ENCODE results near the gene COLGALT1.
"Not testable (repeated sequence)": the region's sequence is repeated elsewhere in the genome, so short reads cannot be mapped to it uniquely, and the experiment has no call there.

Gene COLGALT1

DNA sequence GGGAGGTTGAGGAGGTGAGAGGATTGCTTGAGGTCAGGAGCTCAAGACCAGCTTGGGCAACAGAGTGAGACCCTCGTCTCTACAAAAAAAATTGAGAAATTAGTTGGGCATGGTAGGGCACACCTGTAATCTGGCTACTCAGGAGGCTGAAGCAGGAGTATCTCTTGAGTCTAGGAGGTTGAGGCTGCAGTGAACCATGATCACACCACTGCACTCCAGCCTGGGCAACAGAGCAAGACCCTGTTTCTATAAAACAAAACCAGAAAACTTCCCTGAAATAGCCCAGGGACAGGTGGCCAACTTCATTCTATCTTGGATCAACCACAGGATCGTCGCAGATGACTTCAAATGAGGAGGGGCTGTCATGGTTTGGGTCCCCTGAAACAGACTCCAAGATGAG is 28.7 kb downstream of the COLGALT1 start:
- TF ChIP-seq, protein P1, sequence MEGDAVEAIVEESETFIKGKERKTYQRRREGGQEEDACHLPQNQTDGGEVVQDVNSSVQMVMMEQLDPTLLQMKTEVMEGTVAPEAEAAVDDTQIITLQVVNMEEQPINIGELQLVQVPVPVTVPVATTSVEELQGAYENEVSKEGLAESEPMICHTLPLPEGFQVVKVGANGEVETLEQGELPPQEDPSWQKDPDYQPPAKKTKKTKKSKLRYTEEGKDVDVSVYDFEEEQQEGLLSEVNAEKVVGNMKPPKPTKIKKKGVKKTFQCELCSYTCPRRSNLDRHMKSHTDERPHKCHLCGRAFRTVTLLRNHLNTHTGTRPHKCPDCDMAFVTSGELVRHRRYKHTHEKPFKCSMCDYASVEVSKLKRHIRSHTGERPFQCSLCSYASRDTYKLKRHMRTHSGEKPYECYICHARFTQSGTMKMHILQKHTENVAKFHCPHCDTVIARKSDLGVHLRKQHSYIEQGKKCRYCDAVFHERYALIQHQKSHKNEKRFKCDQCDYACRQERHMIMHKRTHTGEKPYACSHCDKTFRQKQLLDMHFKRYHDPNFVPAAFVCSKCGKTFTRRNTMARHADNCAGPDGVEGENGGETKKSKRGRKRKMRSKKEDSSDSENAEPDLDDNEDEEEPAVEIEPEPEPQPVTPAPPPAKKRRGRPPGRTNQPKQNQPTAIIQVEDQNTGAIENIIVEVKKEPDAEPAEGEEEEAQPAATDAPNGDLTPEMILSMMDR (IDR thresholded peaks at IDR 0.05; ENCODE audit: control insufficient read depth, insufficient read depth, low read depth, low read length, missing control alignments) = no peak
- H3K4me3 ChIP-seq (ENCODE audit: control insufficient read depth, low read depth, low read length) = no peak overlapping the region
- DNase-seq (ENCODE audit: low read depth) = no peak

- DNase-seq (ENCODE audit: low read depth); H3K4me3 ChIP-seq (ENCODE audit: control insufficient read depth, low read depth, low read length): not testable (repeated sequence)
Measured at GRCh38 chr19:17585395-17585794, 29.9 kb downstream of the COLGALT1 start.

DNA sequence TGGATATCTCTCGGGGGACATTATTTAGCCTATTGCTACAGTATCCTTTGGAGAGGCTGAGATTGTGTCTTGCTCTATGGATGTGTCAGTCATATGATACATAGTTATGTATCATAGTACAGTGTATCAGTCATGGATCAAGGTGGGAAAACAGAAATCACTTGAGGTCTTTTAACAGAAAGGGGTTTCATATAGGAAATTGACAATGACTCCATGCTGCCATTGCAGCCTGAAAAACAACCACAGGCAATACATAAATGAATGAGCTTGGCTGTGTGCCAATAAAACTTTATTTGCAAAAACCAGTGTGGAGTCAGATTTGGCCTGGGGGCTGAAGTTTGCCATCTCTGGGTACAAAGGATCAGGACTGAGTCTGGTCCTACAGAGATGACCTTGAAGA is 35.4 kb downstream of the COLGALT1 start:
- H3K4me3 ChIP-seq (ENCODE audit: control insufficient read depth, low read depth, low read length) = no peak overlapping the region
- TF ChIP-seq, protein P1 (IDR thresholded peaks at IDR 0.05; ENCODE audit: control insufficient read depth, insufficient read depth, low read depth, low read length, missing control alignments) = no peak
- DNase-seq (ENCODE audit: low read depth) = no peak

DNA sequence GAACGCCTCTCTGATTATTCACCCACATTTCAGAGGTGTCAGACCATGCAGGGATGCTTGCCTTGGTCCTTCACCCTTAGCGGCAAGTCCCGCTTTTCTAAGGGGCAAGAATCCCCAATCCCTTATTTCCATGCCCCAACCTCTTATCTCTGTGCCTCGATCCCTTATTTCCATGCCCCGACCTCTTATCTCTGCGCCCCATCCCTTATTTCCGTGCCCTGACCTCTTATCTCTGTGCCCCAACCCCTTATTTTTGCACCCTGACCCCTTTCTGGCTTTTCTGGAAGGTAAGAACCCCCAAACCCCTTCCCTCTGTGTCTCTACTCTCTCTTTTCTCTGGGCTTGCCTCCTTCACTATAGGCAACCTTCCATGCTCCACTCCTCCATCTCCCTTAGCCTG is 38.8 kb downstream of the COLGALT1 start:
- not testable (repeated sequence) for DNase-seq (ENCODE audit: low read depth); H3K4me3 ChIP-seq (ENCODE audit: control insufficient read depth, low read depth, low read length)

- DNase-seq (ENCODE audit: low read depth); H3K4me3 ChIP-seq (ENCODE audit: control insufficient read depth, low read depth, low read length): not testable (repeated sequence)
Measured at GRCh38 chr19:17598063-17598462, 42.6 kb downstream of the COLGALT1 start.

DNA sequence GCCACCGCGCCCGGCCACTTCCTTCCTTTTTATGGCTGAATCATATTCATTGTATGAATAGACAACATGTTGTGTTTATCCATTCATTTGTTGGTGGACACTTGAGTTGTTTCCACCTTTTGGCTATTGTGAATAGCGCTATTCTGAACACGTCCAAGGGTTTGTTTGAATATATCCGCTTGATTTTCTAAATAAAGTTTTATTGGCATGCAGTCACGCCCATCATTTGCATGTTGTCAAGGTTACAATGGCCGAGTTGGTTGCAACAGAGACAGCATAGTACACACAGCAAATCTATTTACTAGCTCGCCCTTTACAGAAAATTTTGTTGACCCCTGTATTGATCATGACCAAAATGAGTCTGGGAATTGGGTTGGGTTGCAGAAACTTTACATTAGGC is 43.5 kb downstream of the COLGALT1 start:
- TF ChIP-seq, protein P1 (IDR thresholded peaks at IDR 0.05; ENCODE audit: control insufficient read depth, insufficient read depth, low read depth, low read length, missing control alignments) = no peak
- no peak overlapping the region for H3K4me3 ChIP-seq (ENCODE audit: control insufficient read depth, low read depth, low read length)
- DNase-seq (ENCODE audit: low read depth) = no peak

GRCh38 chr19:17599780-17600179 is 44.3 kb downstream of the COLGALT1 start:
- DNase-seq (ENCODE audit: low read depth) = no peak
- TF ChIP-seq, protein P1 (IDR thresholded peaks at IDR 0.05; ENCODE audit: control insufficient read depth, insufficient read depth, low read depth, low read length, missing control alignments) = no peak
- no peak overlapping the region for H3K4me3 ChIP-seq (ENCODE audit: control insufficient read depth, low read depth, low read length)

DNA sequence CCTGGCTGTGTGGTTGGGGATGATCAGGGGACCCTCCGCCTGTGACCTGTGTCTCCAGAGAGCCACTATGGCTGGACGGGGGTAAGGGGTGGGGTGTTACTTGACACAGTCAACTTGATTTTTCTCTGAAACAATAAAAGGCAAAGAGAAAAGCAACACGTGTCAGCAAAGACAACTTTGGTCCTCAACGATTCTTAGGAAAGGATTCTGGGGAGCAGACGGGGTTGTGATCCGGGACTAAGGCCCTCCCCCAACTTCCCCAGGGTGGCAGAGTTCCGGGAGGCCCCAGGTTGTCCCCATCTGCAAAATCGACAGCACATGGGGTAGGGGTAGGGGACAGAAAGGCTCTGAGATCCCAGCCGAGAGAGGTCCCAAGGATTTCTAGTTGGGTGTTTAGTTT is 46.2 kb downstream of the COLGALT1 start:
- H3K4me3 ChIP-seq (ENCODE audit: control insufficient read depth, low read depth, low read length) = no peak overlapping the region
- TF ChIP-seq, protein P1 (IDR thresholded peaks at IDR 0.05; ENCODE audit: control insufficient read depth, insufficient read depth, low read depth, low read length, missing control alignments) = no peak
- DNase-seq (ENCODE audit: low read depth) = no peak

All from AG09309 (cell line).